MV-4-11 (cell line): Measurements from ENCODE around the gene HTR1E.
"Not testable (repeated sequence)": the region's sequence is repeated elsewhere in the genome, so short reads cannot be mapped to it uniquely, and the experiment has no call there.

Experiments
- DNase-seq: peaks from one replicate; lab custom pipeline; 2025; lab: John Stamatoyannopoulos, UW

HTR1E gene, protein sequence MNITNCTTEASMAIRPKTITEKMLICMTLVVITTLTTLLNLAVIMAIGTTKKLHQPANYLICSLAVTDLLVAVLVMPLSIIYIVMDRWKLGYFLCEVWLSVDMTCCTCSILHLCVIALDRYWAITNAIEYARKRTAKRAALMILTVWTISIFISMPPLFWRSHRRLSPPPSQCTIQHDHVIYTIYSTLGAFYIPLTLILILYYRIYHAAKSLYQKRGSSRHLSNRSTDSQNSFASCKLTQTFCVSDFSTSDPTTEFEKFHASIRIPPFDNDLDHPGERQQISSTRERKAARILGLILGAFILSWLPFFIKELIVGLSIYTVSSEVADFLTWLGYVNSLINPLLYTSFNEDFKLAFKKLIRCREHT

DNA sequence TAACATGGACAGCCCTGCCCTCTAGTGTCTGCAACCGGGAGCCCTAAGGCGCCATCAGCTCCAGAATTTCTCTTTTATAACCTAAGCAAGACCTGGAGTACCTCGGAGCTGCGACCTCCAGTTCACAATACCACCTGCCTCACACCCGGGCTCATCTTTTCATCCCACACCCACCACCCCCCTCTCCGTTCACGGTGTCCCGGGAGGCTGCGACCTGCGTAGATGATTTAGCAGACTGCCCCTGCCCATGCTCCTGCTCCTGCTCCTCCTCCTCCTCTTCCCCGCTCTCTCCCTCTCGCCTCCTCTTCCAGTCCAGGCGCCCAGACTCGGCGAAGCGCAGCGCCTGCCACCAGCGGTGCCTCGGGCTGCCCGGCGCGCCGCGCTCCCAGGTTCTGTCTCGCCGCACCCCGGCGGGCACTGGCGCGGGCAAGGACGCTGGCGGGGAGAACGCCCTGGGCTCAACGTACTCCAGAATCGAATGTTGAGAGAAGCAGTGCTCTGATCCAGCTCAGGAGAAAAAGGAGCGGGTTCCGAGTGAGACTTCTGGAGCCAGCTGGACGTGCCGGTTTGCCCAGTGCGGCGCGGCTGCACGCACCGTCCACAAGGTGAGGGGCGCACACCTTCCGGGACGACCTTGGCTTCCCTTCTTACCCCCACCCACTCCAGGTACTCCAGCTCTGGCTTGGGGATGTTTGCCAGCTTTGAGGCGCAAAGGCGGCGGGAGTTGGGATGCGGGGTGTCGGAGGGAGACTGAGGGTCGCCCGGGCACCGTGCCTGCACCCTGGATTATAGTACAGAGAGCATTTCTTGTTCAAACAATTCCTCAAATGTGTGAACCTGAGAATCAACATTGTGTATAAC is at the start of gene HTR1E:
TSS of gene HTR1E (plus strand) at position 310 of the 861 bp plus-strand sequence. CDS start 77,807 bp downstream, outside the sequence.
- DNase-seq = no peak

DNA sequence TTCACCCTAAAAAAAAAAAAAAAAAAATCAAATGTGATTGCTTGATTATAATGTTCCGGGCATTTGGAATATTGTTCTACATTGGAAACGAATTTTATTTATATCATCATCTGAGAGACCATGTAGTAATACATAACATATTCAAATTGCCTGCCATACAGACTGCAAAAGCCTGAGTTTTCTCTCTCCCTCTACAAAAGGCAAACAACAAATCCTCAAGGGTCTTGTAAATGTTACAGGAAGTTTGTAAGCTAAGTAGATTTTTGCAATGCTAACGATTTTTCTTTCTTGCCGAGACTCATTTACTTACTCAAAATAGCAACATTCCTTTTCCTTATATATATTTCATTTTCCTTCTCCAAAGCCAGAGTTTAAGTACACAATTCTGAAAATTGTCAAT is 49.0 kb upstream of the HTR1E start:
- no peak for DNase-seq

DNA sequence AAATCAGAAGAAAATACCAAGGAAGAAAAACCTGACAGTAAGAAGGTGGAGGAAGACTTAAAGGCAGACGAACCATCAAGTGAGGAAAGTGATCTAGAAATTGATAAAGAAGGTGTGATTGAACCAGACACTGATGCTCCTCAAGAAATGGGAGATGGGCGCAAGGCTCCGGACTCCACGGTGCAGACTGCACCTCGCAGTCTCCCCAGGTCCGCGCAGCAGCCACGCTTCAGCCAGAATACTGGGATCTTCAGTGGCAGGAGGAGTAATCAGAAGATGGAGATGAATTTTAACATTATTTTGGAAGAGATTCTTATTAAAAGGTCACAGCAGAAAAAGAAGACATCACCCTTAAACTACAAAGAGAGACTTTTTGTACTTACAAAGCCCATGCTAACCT is 40.1 kb upstream of the HTR1E start:
- not testable (repeated sequence) for DNase-seq

DNA sequence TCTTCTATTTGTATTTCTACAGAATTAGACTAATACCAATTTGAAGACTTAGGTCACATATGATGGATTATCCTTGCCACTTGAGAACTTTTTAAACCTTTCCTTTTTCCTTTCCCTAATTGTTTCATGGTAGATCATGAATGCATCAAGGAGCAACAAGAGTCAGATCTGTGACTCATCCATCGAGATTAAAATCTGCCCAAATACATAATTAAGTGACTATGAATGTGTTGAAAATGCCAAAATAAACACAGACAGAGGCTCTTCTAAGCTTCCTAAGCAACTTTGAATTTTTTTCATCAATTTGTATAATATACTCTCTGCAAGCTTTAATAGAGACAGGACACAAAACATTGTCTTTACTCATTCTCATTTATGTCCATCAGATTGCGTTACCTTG is 23.5 kb upstream of the HTR1E start:
- DNase-seq = no peak

DNA sequence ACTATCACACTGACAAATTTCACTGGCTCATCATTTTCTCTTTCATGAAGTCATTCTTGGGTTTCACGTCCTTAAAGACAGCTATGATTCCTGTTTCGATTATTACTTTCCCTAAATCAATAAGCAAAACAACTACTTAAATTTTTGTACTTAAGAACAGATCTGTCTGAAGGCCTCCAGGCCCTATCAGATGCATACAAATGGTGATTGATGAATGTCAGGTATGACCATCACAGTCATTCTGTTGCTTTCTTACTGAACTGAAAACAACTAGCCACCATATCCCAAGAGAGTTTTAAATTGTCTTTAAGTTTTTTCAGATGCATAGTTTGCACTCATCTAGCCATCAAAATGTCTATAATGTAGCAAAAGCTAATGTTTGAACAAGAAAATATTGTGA is 20.9 kb upstream of the HTR1E start:
- DNase-seq = no peak

DNA sequence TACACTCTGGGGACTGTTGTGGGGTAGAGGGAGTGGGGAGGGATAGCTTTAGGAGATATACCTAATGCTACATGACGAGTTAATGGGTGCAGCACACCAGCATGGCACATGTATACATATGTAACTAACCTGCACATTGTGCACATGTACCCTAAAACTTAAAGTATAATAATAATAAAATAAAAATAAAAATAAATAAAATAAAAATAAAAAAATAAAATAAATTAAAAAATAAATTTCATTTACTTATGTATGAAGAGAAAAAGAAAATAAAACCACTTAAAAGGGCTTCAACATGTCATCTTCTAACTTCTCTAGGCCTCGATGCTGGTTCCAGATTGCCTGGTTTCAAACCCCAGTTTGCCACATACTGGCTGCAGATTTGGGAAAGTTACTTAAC is 10.2 kb upstream of the HTR1E start:
- not testable (repeated sequence) for DNase-seq

DNA sequence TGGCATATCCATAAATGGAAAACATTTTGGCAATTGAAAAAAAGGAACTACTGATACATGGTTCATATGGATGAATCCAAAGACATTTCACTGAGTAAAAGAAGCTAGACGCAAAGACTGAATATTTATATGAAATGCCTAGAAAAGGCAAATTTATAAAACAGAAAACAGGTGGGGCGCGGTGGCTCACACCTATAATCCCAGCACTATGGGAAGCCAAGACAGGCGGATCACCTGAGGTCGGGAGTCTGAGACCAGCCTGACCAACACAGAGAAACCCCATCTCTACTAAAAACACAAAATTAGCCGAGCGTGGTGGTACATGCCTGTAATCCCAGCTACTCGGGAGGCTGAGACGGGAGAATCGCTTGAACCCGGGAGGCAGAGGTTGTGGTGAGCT is 9.5 kb upstream of the HTR1E start:
- DNase-seq = not testable (repeated sequence)

DNA sequence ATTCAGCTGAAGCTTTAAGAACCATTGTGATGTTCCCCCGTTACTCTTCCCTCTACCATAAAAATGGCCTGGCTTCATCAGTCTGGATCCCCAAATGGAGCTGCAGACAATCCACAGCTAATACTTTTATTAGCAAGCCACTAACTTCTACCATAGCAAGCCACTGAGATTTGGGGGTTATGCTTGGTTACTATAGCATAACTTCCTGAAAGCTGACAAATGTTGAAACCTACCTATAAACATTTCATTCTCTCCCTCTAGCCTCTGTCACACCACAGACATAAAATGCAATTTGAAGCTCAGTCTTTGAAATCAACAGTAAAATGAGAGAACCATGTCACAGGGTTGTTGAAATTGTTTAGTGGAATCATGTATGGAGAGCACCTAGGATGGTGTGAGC is 3.0 kb upstream of the HTR1E start:
- no peak for DNase-seq

DNA sequence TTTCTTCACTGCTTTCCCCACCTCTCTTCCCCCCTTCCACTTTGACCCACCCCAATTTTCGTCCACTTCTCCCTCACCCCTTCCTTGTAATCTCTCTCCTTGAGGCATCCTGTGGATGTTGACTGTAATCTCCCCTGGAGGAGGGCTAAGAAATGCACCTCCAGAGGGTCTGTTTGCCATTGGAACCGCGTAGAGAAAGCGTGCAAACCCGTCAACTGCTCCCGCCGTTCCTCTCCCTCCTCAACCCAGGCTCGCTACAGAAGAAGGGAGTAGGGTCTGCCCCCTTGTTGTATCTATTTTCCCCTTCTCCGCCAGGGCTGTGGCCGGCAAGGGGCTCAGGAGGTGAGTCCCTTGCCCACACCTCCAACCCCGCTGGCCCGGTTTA is 502 bp upstream of the HTR1E start:
- no peak for DNase-seq

DNA sequence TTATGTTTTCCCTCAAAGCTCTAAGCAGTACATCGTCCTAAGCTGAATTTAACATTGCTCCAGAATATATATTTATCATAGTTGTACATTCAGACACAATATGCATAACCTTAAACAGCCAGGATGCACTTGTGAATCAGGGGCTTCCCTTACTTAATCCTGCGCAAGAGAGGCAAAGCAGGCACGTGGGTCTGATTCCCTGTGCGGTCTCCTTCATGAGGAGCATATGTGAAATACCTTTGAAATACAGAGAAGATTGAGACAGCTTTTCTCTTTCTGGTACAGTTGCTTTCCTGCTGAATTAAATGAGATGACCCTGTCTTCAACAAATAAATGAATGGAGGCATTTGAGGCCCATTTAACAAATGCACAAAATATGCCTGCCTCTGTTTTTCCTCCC is 1.5 kb downstream of the HTR1E start:
- no peak for DNase-seq

DNA sequence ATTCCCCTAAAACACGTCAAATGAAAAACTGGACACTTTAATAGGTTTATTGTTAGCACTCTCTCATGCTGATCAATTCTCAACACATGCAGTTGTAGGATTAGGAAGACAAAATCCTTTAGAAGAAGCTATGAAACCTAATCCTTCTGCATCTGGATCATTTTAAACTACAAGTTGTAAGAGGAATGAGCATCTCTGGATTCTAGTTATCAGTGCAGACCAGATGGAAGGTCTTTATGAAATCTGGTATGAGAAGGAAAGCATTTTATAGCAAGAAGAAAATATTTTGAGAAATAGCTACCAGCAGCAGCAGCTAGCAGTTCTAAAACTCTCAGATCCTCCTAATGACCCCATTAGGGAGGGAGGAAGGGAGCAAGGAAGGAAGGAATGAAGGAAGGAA is 4.1 kb downstream of the HTR1E start:
- no peak for DNase-seq

DNA sequence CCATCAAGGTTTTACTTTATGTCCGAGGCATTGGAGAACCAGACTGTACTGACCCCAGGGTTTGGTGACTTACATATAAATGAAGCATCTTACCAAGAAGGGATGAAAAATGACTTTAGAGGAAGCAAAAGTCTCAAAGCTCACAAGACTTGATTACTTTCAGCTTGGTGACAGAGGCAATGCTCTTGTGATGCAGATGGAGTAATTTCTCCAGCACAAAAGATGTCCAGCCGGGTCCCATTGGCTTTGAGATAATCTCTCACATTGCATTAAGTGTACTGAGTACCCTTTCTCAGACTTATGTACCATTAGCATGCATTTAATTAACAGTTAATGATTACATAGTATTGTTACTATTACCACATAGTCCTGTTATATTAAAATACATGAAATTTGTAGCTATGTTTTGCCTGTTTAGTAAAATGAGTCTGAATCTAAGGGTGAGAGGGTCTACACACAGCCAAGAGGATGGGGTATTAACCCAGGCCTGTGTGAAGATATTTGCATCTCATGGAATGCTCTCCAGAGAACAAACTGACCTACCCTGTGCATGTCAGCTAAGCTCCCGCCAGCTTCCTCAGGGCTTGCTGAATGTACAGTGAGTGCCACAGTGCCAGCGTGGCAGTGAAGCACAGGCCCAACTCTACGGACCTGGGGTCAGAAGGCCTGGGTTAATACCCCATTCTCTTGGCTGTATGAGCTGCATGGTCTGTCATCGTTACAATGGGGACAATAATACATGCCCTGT is 5.6 kb downstream of the HTR1E start:
- DNase-seq = no peak

DNA sequence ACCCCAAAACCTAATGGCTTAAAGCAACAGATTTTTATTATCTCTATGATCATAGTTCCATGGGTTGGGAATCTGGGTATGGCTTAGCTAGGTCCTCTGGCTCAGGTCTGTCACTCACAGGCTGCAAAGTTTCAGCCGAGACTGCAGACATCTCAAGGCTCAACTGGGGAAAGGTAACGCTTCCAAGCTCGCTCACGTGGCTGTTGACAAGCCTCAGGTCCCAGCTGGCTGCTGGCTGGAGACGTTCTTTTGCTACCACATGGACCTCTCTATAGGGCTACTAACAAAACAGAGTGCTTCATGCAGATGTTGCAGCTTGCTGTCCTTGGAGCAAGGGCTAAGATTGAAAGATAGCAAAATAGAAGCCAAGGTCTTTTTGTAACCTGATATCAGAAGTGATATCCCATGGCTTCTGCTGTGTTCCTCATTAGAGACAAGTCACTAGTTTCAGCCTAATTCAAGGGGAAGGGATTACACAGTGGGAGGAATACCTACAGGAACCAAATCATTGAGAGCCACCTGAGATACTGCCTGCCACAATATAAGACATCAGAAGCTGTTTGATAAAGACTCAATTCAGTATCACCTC is 6.6 kb downstream of the HTR1E start:
- no peak for DNase-seq

DNA sequence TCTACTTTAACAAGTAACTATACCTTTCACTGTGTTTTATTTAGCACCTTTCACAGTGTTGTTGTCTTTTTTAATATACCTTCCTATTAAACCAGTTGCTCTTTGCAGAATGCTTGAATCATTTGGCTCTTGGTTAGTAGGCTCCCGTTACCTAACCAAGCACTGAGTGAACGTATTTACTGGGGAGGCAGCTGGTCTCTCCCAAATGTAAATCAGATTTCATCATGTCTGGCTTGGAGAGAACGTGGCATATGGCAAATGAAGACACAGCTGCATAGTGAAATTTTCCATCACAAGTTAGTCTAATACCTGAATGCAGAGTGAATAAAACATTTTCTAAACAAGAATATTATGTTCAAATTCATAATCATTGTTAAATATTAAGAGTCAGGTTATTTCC is 12.4 kb downstream of the HTR1E start:
- no peak for DNase-seq

DNA sequence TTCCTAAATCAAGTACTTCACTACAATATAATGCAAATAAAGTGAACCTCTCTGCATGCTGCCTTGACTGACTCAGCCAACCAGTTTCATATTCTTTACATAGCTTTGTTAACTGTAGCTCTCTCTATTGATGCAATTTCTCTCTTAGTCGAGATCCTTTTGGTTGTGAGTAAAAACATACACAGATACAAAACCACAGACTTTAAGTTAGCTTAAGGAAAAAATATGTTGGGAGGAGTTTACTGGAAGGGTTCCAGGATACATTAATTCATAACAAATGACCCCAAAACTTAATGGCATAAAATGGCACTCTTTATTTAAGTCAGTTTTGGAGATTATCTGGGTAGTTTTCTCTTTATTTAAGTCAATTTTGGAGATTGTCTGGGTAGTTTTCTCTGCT is 15.7 kb downstream of the HTR1E start:
- DNase-seq = no peak

DNA sequence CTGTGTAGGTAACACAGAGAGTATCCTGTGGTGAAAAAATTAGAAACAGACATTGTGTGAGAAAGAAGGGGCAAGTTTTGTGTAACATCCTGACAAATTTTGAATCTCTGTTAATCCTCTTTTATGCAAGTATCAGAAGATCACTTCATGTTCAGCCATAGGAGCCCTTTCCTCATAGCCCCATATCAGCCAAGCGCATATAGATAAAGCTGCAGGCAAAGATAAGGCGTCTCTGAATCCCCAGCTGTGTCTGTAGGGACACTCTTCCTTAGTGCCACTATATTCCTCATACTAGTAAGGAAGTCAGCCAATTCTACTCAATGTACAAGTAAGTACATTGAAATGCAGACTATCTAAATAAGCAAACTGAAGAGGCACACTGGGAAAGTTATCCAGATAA is 22.3 kb downstream of the HTR1E start:
- DNase-seq = no peak

DNA sequence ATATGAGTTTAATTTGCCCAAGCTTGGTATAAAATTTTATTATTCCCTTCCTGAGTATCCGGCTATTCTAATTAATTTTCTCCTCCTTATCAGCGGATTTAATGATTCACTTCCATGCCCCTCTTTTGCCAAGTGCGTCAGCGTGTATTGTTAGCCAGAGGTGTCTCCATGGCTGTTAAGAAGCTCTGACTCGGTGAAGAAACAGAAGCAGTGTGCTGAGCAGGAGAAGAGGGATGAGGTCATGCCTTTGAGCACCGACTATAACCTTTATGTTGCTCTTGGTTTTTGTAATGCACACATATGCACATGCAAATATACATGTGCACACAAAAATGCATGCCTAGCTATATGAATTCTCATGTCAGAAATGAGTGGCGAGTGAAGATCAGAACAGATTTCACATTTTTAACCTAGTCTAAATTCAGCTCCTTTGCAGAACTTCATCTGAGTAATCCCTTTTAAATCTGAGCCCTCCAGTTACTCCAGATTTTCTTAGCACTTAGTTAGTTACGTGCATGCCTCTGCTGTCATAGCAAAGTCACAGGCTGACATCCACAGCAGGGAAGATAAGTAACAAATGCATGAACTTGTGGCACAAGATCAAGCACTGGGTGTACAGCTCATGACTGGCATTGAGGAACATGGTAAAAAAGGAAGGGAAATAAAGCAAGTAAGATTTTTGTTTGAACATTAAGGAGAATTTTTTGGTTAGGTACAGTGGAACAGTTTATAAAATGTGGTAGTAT is 24.3 kb downstream of the HTR1E start:
- DNase-seq = no peak

DNA sequence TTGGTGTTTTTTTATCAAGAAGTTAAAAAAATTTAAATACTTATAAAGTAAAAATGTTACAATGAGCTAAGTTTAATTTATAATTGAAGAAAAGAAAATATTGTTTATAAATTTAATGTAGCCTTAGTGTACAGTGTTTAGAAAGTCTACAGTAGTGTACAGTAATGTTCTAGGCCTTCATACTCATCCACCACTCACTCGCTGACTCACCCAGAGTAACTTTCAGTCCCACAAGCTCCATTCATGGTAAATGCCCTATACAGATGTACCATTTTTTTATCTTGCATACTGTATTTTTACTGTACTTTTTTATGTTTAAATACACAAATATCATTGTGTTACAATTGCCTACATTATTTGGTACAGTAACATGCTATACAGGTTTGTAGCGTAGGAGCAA is 26.0 kb downstream of the HTR1E start:
- no peak for DNase-seq

DNA sequence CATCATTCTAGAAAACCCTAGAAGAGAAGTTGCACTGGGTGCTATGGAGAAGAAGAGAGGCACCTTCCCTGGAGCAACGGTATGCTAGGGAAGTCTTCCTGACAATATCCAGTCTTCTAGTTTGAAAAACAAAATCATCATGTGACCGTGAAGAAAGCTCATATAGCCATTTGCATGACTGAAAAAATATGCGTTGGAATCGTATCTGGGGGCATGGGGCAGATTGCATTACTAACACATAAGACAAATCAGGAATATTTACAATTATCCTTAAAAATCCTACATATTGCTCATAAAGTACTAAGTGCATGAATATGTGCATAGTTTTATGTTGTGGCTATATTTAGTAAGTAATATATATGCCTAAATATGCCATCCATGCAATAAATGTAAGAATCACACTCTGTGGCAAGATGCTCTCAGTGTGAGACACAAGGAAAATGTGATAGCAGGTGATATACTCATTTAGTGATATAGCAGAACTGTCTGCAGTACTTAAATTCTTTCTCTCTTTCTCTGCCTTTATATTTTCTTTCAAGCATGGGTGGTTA is 26.8 kb downstream of the HTR1E start:
- DNase-seq = no peak

DNA sequence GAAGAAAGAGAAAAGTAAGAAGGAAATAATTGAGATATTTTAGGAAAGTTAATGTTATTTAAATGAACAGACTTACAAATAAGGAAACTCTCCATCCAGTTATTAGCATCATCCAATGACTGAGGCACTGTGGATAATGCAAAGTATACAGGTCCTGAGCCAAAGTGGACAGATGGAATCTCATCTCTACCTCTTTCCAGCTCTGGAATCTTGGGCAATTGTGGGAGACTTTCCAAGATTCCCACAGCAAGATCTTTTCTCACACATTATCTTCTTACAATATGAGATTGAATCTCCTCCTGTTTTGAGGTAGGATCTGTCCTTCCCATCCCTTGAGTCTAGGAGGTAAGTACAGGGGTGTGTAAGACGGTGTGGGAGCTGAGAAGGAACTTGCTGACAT is 28.9 kb downstream of the HTR1E start:
- DNase-seq = no peak

DNA sequence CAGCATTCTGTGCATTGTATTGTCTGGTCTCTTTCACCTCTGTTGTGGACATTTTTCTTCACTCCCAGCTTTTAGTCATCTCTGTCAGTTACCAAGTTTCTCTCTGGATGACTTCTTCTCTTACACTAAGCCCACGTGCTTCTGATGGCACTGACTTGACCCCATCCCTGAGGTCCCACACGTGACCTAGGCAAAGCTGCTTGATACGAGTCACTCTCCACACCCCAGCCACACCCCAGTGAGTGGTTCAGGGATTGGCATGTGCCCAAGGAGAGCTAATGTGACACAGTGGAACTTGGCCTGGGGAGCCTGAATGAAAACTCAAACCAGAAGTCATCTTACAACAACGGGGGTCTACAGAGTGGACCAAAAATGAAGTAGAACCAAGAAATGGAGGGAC is 32.2 kb downstream of the HTR1E start:
- DNase-seq = no peak
